GM19238 (cell line): ENCODE results near the gene KRT76.
"Not testable (repeated sequence)": the region's sequence is repeated elsewhere in the genome, so short reads cannot be mapped to it uniquely, and the experiment has no call there.

ENCODE experiments used
- DNase-seq: peaks from one replicate; pipeline ENCODE4 v3.0.0; 2011; ENCODE audit warnings: low spot score; ENCODE audit not compliant: insufficient read length

KRT76 gene

GRCh38 chr12:52797529-52797894 is 20.4 kb upstream of the KRT76 start:
- DNase-seq = no peak

GRCh38 chr12:52796839-52797528 is 19.8 kb upstream of the KRT76 start:
- no peak for DNase-seq

- no peak for DNase-seq
These were observed 19.3 kb upstream of the KRT76 start for GRCh38 chr12:52796429-52796794.

GRCh38 chr12:52795694-52796428 is 18.7 kb upstream of the KRT76 start, which contains the start of gene KRT3:
KRT3 (minus strand) TSS chr12:52796117; CDS start chr12:52796042, 75 bp downstream.
- no peak for DNase-seq

GRCh38 chr12:52795332-52795674 is 18.2 kb upstream of the KRT76 start:
- DNase-seq = not testable (repeated sequence)

- no peak for DNase-seq
These were observed 17.6 kb upstream of the KRT76 start for GRCh38 chr12:52794479-52795331.

GRCh38 chr12:52792185-52793029 is 15.3 kb upstream of the KRT76 start:
- DNase-seq = no peak

- no peak for DNase-seq
These were observed 14.4 kb upstream of the KRT76 start for GRCh38 chr12:52791271-52792184.

GRCh38 chr12:52790427-52791270 is 13.5 kb upstream of the KRT76 start:
- no peak for DNase-seq

- DNase-seq = no peak
These were observed 12.7 kb upstream of the KRT76 start for GRCh38 chr12:52789637-52790426.

GRCh38 chr12:52788876-52789636 is 11.9 kb upstream of the KRT76 start:
- no peak for DNase-seq

- no peak for DNase-seq
These were observed 11.2 kb upstream of the KRT76 start for GRCh38 chr12:52788192-52788875.

GRCh38 chr12:52787324-52788191 is 10.4 kb upstream of the KRT76 start:
- DNase-seq = no peak

- no peak for DNase-seq
These were observed 7.8 kb upstream of the KRT76 start for GRCh38 chr12:52784909-52785308.

GRCh38 chr12:52783563-52784316 is 6.6 kb upstream of the KRT76 start:
- no peak for DNase-seq
